ENCODE data around the gene CATSPER1.

DNA sequence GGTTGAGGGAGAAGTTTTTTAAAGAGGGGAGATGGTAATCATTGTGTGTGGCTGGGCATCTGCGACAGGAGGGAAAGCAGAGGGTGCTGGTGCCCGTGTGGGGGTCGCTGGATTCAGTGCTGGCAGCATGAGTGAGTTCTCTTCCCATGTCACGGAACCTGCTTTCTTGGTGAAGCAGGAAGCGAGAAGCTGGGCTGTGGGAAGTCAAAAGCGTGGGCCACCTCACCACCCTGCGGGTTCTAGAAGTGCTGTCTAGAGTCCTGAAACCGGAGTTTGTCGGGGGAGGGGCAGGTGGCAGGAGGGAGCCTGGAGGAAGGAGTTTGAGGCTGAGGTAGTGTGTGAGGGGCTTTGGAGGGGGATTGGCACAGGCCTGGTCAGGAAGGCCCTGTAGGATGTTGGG lies 50.5 kb downstream of the CATSPER1 start:
- TF ChIP-seq POLR2A (IDR thresholded peaks at IDR 0.05; ENCODE audit: low read length) (no peak), GATA1 (IDR thresholded peaks at IDR 0.05; ENCODE audit: low read depth, low read length) (no peak)

All from erythroblast (primary cell).